Heart left ventricle (tissue), 13 donors: ENCODE data around the gene TLCD5.

Source experiments
- POLR2A ChIP-seq, 2 donors: fragments of 450-650 bp; IDR thresholded peaks; one replicate each; pipeline ENCODE4 v1.6.1; 2017; ENCODE audit warnings: antibody characterized with exemption in 2 of 2, mild to moderate bottlenecking in 2 of 2, moderate library complexity in 2 of 2
- TF ChIP-seq, protein P1 (sequence below), 12 donors: fragments of 200-600 bp; sonication (generic) in 4 of 12; IDR thresholded peaks; one replicate each; pipeline versions ENCODE4 v1.5.0 to v1.8.0; 2018 to 2022; ENCODE audit warnings: antibody characterized with exemption in 12 of 12, mild to moderate bottlenecking in 5 of 12
- donor health status: ischemic (EF 13 %, LVEDD 7.1; RV severe dilation, severe dysfunction).
- donor health status: DM: no; HTN: yes; CAD: no.
- donor health status: DM: no; HTN: no; CAD: no.
- donor health status: ischemic (EF 25% LVEDD 6.9; RV normal size, moderate dysfunction).
- donor health status: ischemic (EF 25% LVEDD 5.7; RV mildly dilated, moderate dysfunction).
- donor health status: ischemic (EF 35%, LVEDD 5.7; RV mildly dilated, moderate dysfunction).
- donor health status: nonischemic (EF 11% LVEDD 7.7; RV severe dilation, severe dysfunction).
- donor health status: DM: yes; HTN: yes; CAD: no.
- donor health status: PGD.
- donor health status: ischemic (EF 29% LVEDD 5.4; RV normal size, mild dysfunction).
- donor health status: nonischemic (EF 23%, LVEDD 6.1; RV moderate dilation, normal function).

DNA sequence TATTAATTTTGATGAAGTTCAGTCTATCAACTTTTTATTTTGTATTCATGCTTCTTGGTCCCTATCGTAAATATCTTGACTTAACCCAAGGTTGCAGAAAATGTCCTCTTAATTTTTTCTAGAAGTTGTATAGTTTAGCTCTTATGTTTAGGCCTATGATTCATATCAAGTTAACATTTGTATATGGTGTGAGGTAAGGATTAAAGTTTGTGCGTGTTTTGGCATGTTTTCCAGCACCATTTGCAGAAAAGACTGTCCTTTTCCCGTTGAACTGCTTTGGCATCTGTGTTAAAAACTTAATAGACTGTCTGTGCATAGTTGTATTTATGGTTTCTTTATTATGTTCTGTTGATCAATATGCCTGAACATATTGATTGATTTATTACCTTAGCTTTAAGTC is 53.4 kb downstream of the TLCD5 start:
- TF ChIP-seq, protein P1, sequence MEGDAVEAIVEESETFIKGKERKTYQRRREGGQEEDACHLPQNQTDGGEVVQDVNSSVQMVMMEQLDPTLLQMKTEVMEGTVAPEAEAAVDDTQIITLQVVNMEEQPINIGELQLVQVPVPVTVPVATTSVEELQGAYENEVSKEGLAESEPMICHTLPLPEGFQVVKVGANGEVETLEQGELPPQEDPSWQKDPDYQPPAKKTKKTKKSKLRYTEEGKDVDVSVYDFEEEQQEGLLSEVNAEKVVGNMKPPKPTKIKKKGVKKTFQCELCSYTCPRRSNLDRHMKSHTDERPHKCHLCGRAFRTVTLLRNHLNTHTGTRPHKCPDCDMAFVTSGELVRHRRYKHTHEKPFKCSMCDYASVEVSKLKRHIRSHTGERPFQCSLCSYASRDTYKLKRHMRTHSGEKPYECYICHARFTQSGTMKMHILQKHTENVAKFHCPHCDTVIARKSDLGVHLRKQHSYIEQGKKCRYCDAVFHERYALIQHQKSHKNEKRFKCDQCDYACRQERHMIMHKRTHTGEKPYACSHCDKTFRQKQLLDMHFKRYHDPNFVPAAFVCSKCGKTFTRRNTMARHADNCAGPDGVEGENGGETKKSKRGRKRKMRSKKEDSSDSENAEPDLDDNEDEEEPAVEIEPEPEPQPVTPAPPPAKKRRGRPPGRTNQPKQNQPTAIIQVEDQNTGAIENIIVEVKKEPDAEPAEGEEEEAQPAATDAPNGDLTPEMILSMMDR (IDR thresholded peaks at IDR 0.05), result no peak
- no peak for TF ChIP-seq POLR2A (IDR thresholded peaks at IDR 0.05)
